H1 (cell line): Measurements from ENCODE around the gene ATP6V0A4. TPM values are rescaled to one million over a fixed set of nuclear protein-coding genes. Genes with fewer than 3 reads are reported as not detected.
"Not testable (repeated sequence)": the region's sequence is repeated elsewhere in the genome, so short reads cannot be mapped to it uniquely, and the experiment has no call there.

Experiments
- CTCF ChIA-PET: fragments of 300-600 bp; sonication (Branson Sonifier 250); formaldehyde crosslinking; loops from one replicate; lab custom pipeline; 2021; ENCODE audit not compliant: partially characterized antibody; lab: Charles Lee
- POLR2A ChIA-PET: fragments of 300-600 bp; sonication (Branson Sonifier 250); formaldehyde crosslinking; loops from one replicate; lab custom pipeline; 2021; ENCODE audit warnings: inconsistent platforms; ENCODE audit not compliant: partially characterized antibody; lab: Charles Lee
- DNase-seq, 2 experiments: peaks; one replicate each; pipeline versions ENCODE4 v3.0.0 to v3.0.0-alpha.2; 2010 to 2022; ENCODE audit warnings: low spot score in 2 of 2, low read depth in 1 of 2, mixed read lengths in 1 of 2
- FAIRE-seq: peaks from 2 replicates; lab custom pipeline; 2011; peaks lifted over from hg19 to GRCh38; lab: Jason Lieb, UNC
- H2AFZ ChIP-seq: 2 replicates; pipeline ENCODE4 v1.8.1; 2012; ENCODE audit warnings: low read length, inconsistent platforms
- H2AK5ac ChIP-seq: 2 replicates; pipeline ENCODE4 v1.6.1; 2013; ENCODE audit warnings: low read depth, low read length
- H2BK120ac ChIP-seq: replicated peaks from 2 replicates; pipeline ENCODE3; 2013; ENCODE audit warnings: low read depth, low read length, inconsistent platforms
- H2BK12ac ChIP-seq: 2 replicates; pipeline ENCODE4 v1.6.1; 2013; ENCODE audit warnings: low read depth, low read length
- H2BK15ac ChIP-seq: 2 replicates; pipeline ENCODE4 v1.6.1; 2013; ENCODE audit warnings: low read length
- H2BK20ac ChIP-seq: 2 replicates; pipeline ENCODE4 v1.6.1; 2013; ENCODE audit warnings: low read length
- H2BK5ac ChIP-seq: 2 replicates; pipeline ENCODE4 v1.6.1; 2013; ENCODE audit warnings: low read depth, low read length
- H3K14ac ChIP-seq: 2 replicates; pipeline ENCODE4 v1.6.1; 2013; ENCODE audit warnings: inconsistent platforms; ENCODE audit not compliant: insufficient read length
- H3K18ac ChIP-seq: 2 replicates; pipeline ENCODE4 v1.6.1; 2013; ENCODE audit warnings: low read length; ENCODE audit errors: extremely low read depth
- H3K23ac ChIP-seq: 2 replicates; pipeline ENCODE4 v1.6.1; 2013; ENCODE audit warnings: inconsistent platforms; ENCODE audit not compliant: insufficient read length
- H3K23me2 ChIP-seq: 2 replicates; pipeline ENCODE4 v1.6.1; 2013; ENCODE audit warnings: low read depth, low read length
- H3K27ac ChIP-seq: 2 replicates; pipeline ENCODE4 v1.6.1; 2011; ENCODE audit warnings: low read depth, low read length, inconsistent platforms
- H3K27me3 ChIP-seq, 4 experiments: replicated peaks in 1 of 4; 1 replicate in 1 of 4; 2 replicates in 3 of 4; pipeline versions ENCODE4 v1.6.1 to v1.8.1; 2011 to 2013; ENCODE audit warnings: low read length in 3 of 4, mild to moderate bottlenecking in 3 of 4, inconsistent platforms in 2 of 4, mixed read lengths in 2 of 4, moderate library complexity in 1 of 4; ENCODE audit not compliant: control insufficient read depth in 3 of 4, insufficient read depth in 3 of 4; ENCODE audit errors: extremely low read depth in 1 of 4
- H3K36me3 ChIP-seq, 4 experiments: 2 replicates each; pipeline versions ENCODE4 v1.6.1 to v1.8.1; 2011 to 2013; ENCODE audit warnings: mild to moderate bottlenecking in 4 of 4, low read length in 3 of 4, moderate library complexity in 2 of 4, control low read depth in 1 of 4, inconsistent platforms in 1 of 4; ENCODE audit not compliant: insufficient read depth in 4 of 4, control insufficient read depth in 2 of 4
- H3K4ac ChIP-seq: replicated peaks from 2 replicates; pipeline ENCODE3; 2013; ENCODE audit warnings: low read length, low read depth, mixed read lengths, inconsistent platforms; ENCODE audit not compliant: insufficient read length
- H3K4me1 ChIP-seq, 4 experiments: replicated peaks in 1 of 4; 1 replicate in 1 of 4; 2 replicates in 3 of 4; pipeline versions ENCODE4 v1.6.1 to v1.8.1; 2011 to 2013; ENCODE audit warnings: low read length in 3 of 4, inconsistent platforms in 2 of 4, mixed read lengths in 1 of 4; ENCODE audit not compliant: insufficient read depth in 4 of 4, control insufficient read depth in 3 of 4
- H3K4me2 ChIP-seq, 2 experiments: 2 replicates each; pipeline versions ENCODE4 v1.6.1 to v1.8.1; 2011 to 2013; ENCODE audit warnings: low read depth in 2 of 2, low read length in 2 of 2, control low read depth in 1 of 2, inconsistent platforms in 1 of 2, mild to moderate bottlenecking in 1 of 2; ENCODE audit not compliant: insufficient read depth in 1 of 2
- H3K4me3 ChIP-seq, 4 experiments: fragments of 200-600, 300-600 bp in 1 of 4; sonication (generic), shearing (Covaris generic), sonication (Bioruptor Twin) in 1 of 4; 2 replicates each; pipeline versions ENCODE4 v1.5.1 to v1.8.1; 2011 to 2016; ENCODE audit warnings: low read length in 4 of 4, low read depth in 3 of 4, control low read depth in 2 of 4, inconsistent platforms in 2 of 4, mild to moderate bottlenecking in 2 of 4, mixed read lengths in 1 of 4, moderate library complexity in 1 of 4; ENCODE audit not compliant: insufficient read depth in 2 of 4; ENCODE audit errors: extremely low read depth in 1 of 4
- H3K56ac ChIP-seq: replicated peaks from 2 replicates; pipeline ENCODE3; 2013; ENCODE audit warnings: low read depth, mild to moderate bottlenecking, mixed read lengths, low read length, inconsistent platforms; ENCODE audit not compliant: insufficient read length
- H3K79me1 ChIP-seq: 2 replicates; pipeline ENCODE4 v1.6.1; 2013; ENCODE audit warnings: low read depth, low read length, control low read depth
- H3K79me2 ChIP-seq, 2 experiments: 2 replicates each; pipeline versions ENCODE4 v1.6.1 to v1.8.1; 2012 to 2013; ENCODE audit warnings: low read length in 2 of 2, mild to moderate bottlenecking in 2 of 2, inconsistent platforms in 1 of 2; ENCODE audit not compliant: insufficient read depth in 2 of 2, control insufficient read depth in 1 of 2
- H3K9ac ChIP-seq, 4 experiments: replicated peaks in 1 of 4; 1 replicate in 1 of 4; 2 replicates in 3 of 4; pipeline versions ENCODE4 v1.6.1 to v1.8.1; 2011 to 2013; ENCODE audit warnings: low read depth in 3 of 4, low read length in 3 of 4, control low read depth in 2 of 4, mild to moderate bottlenecking in 2 of 4, moderate library complexity in 2 of 4, inconsistent platforms in 1 of 4; ENCODE audit errors: extremely low read depth in 1 of 4
- H3K9me3 ChIP-seq, 2 experiments: 2 replicates each; pipeline versions ENCODE4 v1.6.1 to v1.8.1; 2012 to 2013; ENCODE audit warnings: mild to moderate bottlenecking in 2 of 2, moderate library complexity in 2 of 2, control low read depth in 1 of 2, inconsistent platforms in 1 of 2, low read depth in 1 of 2, low read length in 1 of 2, mixed read lengths in 1 of 2; ENCODE audit not compliant: insufficient read depth in 2 of 2
- H4K20me1 ChIP-seq, 2 experiments: replicated peaks in 1 of 2; 2 replicates each; pipeline versions ENCODE3 to v1.8.1; 2011 to 2013; ENCODE audit warnings: inconsistent platforms in 2 of 2, low read length in 2 of 2, mild to moderate bottlenecking in 1 of 2; ENCODE audit not compliant: insufficient read depth in 2 of 2, control insufficient read depth in 1 of 2
- H4K5ac ChIP-seq: 2 replicates; pipeline ENCODE4 v1.6.1; 2013; ENCODE audit warnings: low read length, low read depth, mixed read lengths, inconsistent platforms; ENCODE audit not compliant: insufficient read length
- H4K8ac ChIP-seq: 2 replicates; pipeline ENCODE4 v1.8.0; 2013; ENCODE audit warnings: mild to moderate bottlenecking, moderate library complexity, low read length, inconsistent platforms; ENCODE audit not compliant: insufficient read depth; ENCODE audit errors: extremely low read depth
- H4K91ac ChIP-seq: replicated peaks from 2 replicates; pipeline ENCODE3; 2013; ENCODE audit warnings: low read length, mixed read lengths, inconsistent platforms; ENCODE audit not compliant: insufficient read length
- WGBS, 2 experiments: shearing (Covaris generic) in 1 of 2; methylation state at CpG; one replicate each; pipeline versions ENCODE4 v1.1.6 to v1.1.7; 2013 to 2015; ENCODE audit warnings: low lambda C conversion rate in 2 of 2, mixed read lengths in 2 of 2, inconsistent platforms in 1 of 2, low coverage in 1 of 2, missing lambda C conversion rate in 1 of 2; ENCODE audit not compliant: insufficient replicate concordance in 2 of 2, insufficient coverage in 1 of 2, insufficient read length in 1 of 2; ENCODE audit errors: extremely low coverage in 1 of 2, missing lambda C conversion rate in 1 of 2; 5-methylcytosine and 5-hydroxymethylcytosine counted together
- polyA plus RNA-seq, 7 experiments: library from polyadenylated mRNA; depleted of rRNA in 3 of 7; stranded (reverse) in 5 of 7; unstranded in 2 of 7; fragments of >200 nt in 5 of 7; fragments of 200-250 nt in 2 of 7; gene quantifications; 1 replicate in 5 of 7; 2 replicates in 1 of 7; 4 replicates in 1 of 7; pipeline versions ENCODE4 v1.2.1 to v1.2.3, GENCODE V29; 2011 to 2013; ENCODE audit warnings: missing spikeins in 2 of 7, mixed read lengths in 2 of 7
- total RNA-seq: library from RNA; stranded (reverse); fragmentation: NEBNext Ultra II Directional; extraction: Animal tissue kit (Norgen Biotek cat#: 25700); gene quantifications from 2 replicates; pipeline ENCODE4 v1.2.1, GENCODE V29; 2021

Gene ATP6V0A4
- total and polyA plus RNA-seq, 2 of the 8 experiments (the other 6 are each of a cell fraction or from before 2014, with no cell fraction given): 0.47 to 1.6 TPM

- H3K23me2 ChIP-seq, H2AFZ ChIP-seq, H3K4me3 ChIP-seq, DNase-seq, H4K91ac ChIP-seq, H2BK12ac ChIP-seq, H3K18ac ChIP-seq, H4K5ac ChIP-seq, H2AK5ac ChIP-seq, H3K56ac ChIP-seq, H4K8ac ChIP-seq, H2BK120ac ChIP-seq, H3K36me3 ChIP-seq, H3K79me1 ChIP-seq, H3K9me3 ChIP-seq, H2BK15ac ChIP-seq, H4K20me1 ChIP-seq, H3K9ac ChIP-seq, H3K4ac ChIP-seq, H3K79me2 ChIP-seq, H3K4me1 ChIP-seq, H3K23ac ChIP-seq, H3K14ac ChIP-seq, FAIRE-seq, H3K27me3 ChIP-seq, H2BK5ac ChIP-seq, H2BK20ac ChIP-seq, H3K27ac ChIP-seq, H3K4me2 ChIP-seq, CTCF ChIA-PET: not testable (repeated sequence)
- WGBS, 2 experiments: 96% methylated on average over 6 of the region's 6 CpGs; no CpG with 5 or more reads in 1 of the 2 experiments
- POLR2A ChIA-PET: interaction anchor here (0.7 kb wide), 1 partner anchor 19 kb away, joined by 4 read pairs; no protein-coding TSS in a partner anchor
These were observed 110.0 kb downstream of the ATP6V0A4 start for GRCh38 chr7:138688037-138688436.
